Activated gamma-delta T cell treated with Interleukin-2 at 50 U/mL for 16 hours (primary cell): ENCODE measurements around the gene CAPN7.
A peak's percentile ranks its signal among the peaks of the same experiment; 100 is the strongest.
"Not testable (repeated sequence)": the region's sequence is repeated elsewhere in the genome, so short reads cannot be mapped to it uniquely, and the experiment has no call there.

Source experiments
- DNase-seq: peaks from one replicate; pipeline ENCODE4 v3.0.0-alpha.2; 2020

The CAPN7 gene

DNA sequence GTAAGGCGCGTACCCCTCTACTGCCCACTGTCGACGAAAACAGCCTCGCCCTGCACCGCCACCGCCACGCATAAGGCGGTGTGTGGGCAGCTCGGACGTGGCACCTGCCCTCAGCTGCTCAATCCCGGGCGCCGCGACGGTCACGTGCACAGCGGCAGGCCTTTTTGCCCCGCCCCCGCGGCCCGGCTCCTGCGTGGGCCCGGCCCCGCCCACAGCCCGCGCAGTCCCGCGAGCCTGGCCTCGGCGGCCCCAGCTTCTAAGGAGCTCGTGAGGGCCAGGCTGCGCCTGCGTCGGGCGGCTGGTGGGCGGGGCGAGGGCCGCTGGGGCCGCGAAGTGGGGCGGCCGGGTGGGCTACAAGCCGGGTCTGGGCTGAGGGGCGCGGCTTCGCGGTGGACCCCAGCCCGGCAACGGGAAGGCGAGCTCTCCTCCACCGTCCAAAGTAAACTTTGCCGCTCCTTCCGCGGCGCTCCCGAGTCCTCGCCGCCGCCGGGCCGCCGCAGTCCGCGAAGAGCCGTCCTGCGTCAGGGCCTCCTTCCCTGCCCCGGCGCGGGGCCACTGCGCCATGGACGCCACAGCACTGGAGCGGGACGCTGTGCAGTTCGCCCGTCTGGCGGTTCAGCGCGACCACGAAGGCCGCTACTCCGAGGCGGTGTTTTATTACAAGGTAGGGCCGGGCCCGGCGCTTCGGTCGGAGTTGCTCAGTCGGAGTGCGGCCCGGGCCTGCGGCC lies at the start of gene CAPN7:
Gene CAPN7, plus strand, starts transcription at position 313 of the 728 bp plus-strand sequence. Its CDS starts 250 bp downstream, at position 563.
- DNase-seq, result peak; percentile 93

DNA sequence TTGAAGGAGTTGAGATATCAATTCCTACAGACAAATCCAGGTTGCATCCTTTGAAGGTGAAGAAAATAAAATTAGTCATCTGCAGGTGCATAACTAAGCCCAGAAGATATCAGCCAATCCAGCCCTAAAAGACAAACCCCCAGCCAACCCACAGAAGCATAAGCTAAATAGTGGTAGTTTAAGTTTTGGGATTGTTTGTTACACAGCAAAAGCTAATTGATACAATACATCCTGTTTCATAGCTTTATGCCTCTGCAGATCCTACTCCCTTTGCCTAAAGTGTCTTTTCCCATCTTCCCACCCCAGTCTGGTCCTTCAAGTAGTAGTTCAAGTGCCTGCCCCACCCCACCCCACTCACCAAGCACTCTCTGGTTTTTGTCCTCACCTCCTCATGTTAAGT lies 48.6 kb upstream of the CAPN7 start:
- no peak for DNase-seq

- DNase-seq, result no peak
These were observed 46.4 kb upstream of the CAPN7 start for GRCh38 chr3:15159501-15160136.

- DNase-seq, result no peak
These were observed 45.4 kb upstream of the CAPN7 start for GRCh38 chr3:15160662-15161061.

- no peak for DNase-seq
These were observed 44.9 kb upstream of the CAPN7 start for GRCh38 chr3:15161133-15161532.

DNA sequence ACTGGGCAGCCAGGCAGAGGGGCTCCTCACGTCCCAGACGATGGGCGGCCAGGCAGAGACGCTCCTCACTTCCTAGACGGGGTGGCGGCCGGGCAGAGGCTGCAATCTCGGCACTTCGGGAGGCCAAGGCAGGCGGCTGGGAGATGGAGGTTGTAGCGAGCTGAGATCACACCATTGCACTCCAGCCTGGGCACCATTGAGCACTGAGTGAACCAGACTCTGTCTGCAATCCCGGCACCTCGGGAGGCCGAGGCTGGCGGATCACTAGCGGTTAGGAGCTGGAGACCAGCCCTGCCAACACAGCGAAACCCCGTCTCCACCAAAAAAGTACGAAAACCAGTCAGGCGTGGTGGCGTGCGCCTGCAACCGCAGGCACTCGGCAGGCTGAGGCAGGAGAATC lies 42.4 kb upstream of the CAPN7 start:
- DNase-seq, result not testable (repeated sequence)

- no peak for DNase-seq
These were observed 41.7 kb upstream of the CAPN7 start for GRCh38 chr3:15164340-15164739.

GRCh38 chr3:15165061-15165460 lies 41.0 kb upstream of the CAPN7 start:
- DNase-seq, result no peak

- DNase-seq, result not testable (repeated sequence)
These were observed 39.7 kb upstream of the CAPN7 start for GRCh38 chr3:15166391-15166790.

GRCh38 chr3:15171096-15171495 lies 35.0 kb upstream of the CAPN7 start:
- no peak for DNase-seq

DNA sequence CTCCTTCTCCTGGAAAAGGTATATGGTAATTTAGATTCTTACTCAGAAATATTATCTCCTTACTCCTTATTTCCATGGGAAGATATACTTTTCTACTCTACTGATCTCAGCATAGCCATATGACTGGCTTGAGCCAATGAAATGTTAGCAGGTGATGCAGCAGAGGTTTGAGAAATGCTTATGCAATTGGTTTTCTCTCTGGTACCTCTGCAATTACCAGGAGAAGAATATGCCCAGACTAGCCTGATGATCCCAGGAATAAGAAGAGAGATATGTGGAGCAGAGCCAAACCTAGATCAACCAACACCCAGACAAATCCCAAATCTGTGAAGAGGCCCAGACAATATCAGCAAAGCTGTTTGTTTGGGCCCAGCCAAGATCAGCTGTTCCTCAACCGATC lies 33.2 kb upstream of the CAPN7 start:
- no peak for DNase-seq

GRCh38 chr3:15174953-15175352 lies 31.1 kb upstream of the CAPN7 start:
- DNase-seq, result no peak

DNA sequence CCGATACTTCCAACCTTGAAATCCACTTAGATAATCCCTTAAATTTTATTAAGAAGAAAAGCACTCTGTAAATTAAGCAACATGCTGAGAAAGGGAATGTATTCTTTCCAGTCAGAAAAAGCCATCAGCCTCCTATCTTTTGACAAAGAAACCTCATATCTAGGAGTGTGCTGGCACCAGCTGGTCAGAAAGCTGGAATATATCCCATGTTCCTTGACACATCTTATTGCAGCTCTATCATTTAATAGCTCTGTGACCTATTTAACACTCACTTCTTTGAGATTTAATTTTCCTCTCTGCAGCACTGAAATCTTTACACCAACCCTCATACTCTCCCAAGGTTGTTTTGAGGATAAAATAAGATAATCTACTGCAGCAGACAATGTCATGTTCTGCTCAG lies 30.4 kb upstream of the CAPN7 start:
- no peak for DNase-seq

GRCh38 chr3:15180042-15180611 lies 25.9 kb upstream of the CAPN7 start:
- DNase-seq, result no peak

DNA sequence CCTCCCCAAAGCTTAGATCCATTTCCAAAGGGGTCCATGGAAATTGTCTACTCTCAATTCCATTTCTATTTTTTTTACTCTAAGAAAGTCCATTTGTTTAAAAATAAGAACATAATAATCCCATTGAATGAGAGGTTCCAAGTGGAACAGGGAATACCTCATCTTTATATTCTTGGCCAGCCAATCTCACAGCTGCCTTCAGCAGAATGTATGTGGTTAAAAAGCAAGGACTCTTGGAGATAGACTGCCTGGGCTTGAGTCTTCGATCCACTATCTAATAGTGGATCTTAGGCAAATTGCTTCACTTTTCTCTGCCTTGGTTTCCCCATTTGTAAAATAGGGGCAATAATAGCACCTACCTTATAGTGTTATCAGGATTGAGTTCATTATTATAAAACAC lies 24.5 kb upstream of the CAPN7 start:
- no peak for DNase-seq

GRCh38 chr3:15181963-15182362 lies 24.1 kb upstream of the CAPN7 start:
- no peak for DNase-seq

DNA sequence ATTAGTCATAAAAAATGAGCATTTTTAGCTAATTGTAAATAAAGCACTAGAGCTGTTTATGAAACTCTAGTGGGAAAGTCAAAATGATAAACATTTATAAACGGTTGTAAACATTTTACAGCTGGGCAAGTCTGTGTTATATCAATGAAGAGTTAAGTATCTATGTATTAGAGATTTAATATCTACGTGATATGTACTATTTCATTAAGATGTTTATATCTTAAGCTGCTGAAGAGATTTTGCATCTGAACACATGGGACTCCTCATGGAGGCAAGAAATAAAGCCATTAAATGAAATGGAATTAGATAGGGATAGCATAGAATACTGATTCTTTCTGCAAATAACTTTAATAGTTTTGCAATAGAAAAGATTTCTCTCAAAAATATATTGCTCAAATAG lies 23.0 kb upstream of the CAPN7 start:
- no peak for DNase-seq

- no peak for DNase-seq
These were observed 20.6 kb upstream of the CAPN7 start for GRCh38 chr3:15185404-15185803.

GRCh38 chr3:15186101-15186476 lies 20.0 kb upstream of the CAPN7 start:
- DNase-seq, result no peak

DNA sequence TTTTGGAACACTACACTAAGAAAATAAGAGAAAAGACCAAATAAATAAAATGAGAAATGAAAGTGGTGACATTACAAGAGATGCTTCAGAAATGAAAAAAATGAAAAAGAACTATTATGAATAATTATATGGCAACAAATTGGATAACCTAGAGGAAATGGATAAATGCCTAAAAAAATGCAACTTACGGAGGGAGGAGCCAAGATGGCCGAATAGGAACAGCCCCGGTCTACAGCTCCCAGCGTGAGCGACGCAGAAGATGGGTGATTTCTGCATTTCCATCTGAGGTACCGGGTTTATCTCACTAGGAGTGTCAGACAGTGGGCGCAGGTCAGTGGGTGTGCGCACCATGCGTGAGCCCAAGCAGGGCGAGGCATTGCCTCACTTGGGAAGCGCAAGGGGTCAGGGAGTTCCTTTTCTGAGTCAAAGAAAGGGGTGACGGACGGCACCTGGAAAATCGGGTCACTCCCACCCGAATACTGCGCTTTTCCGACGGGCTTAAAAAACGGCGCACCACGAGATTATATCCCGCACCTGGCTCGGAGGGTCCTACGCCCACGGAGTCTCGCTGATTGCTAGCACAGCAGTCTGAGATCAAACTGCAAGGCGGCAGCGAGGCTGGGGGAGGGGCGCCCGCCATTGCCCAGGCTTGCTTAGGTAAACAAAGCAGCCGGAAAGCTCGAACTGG lies 19.4 kb upstream of the CAPN7 start:
- DNase-seq, result not testable (repeated sequence)

GRCh38 chr3:15197340-15198029 lies 8.6 kb upstream of the CAPN7 start:
- no peak for DNase-seq

DNA sequence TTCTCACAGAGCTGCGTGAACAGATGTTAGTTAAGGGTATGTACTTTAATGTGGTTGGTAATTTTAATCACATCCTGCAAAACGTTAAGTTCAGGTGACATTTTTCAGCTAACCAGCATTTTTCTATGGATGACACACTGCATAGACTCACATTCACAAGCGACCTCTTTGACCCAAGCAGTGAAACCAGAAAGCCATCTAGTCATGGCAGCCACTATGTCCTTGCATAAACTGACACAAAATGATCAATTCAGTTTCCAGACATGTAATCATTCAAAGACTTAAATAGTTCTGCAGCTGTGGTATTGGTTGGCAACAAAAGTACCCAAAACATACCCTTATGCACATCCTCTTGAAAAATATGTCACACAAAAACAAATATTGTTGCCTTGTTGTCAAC lies 7.4 kb upstream of the CAPN7 start:
- no peak for DNase-seq

DNA sequence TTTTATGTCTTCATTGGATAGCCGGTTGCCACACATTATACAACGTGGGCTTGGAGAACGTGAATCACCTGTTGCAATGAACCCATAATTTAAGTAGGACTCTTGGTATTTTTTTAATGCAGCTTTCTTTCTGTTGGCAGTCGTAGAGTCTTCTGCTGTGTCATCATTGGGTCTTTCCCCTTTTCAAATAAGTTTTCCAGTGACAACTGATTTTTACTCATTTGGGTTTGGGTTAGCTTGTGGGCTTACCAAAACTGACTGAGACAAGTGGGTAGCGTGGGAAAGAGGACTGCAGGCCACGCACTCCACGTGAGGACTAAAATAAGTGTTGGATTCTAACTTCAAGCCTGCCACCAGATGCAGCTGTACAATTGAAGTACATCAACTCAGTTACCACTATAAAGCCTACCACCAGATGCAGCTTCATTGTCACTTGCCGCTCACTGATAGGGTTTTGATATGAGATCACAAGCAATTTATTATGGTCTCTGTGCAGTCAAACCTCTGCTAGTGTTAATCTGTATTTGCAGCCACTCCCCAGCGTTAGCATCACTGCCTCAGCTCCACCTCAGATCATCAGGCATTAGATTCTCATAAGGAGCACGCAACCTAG lies 6.4 kb upstream of the CAPN7 start:
- DNase-seq, result no peak
